ENCODE measurements around the gene SSBP2. TPM values are rescaled to one million over a fixed set of nuclear protein-coding genes. Genes with fewer than 3 reads are reported as not detected.

SSBP2 gene
- total RNA-seq, 1 experiment from 2014 or later, result 13.8 TPM

GRCh38 chr5:81544351-81545018 lies 206.4 kb downstream of the SSBP2 start:
- Histone ChIP-seq H3K9me3 (no peaks in the 10 kb centered on the region), H3K4me3 (no peak overlapping the region), H3K36me3 (no peaks in the 10 kb centered on the region), H3K27me3 (no peaks in the 10 kb centered on the region)
- DNase-seq, result no peak

- no peak overlapping the region for H3K4me3 ChIP-seq
Measured at GRCh38 chr5:81542242-81542641, 208.7 kb downstream of the SSBP2 start.

GRCh38 chr5:81537905-81538547 lies 212.9 kb downstream of the SSBP2 start:
- Histone ChIP-seq H3K4me3 (no peak overlapping the region), H3K27me3 (no peaks in the 10 kb centered on the region), H3K9me3 (no peaks in the 10 kb centered on the region), H3K36me3 (no peaks in the 10 kb centered on the region)
- DNase-seq, result no peak

More at GRCh38 chr5:81542242-81542641, 208.7 kb downstream of the SSBP2 start:
- no peak for DNase-seq
- H3K27me3 ChIP-seq, result no peaks in the 10 kb centered on the region
- no peaks in the 10 kb centered on the region for H3K36me3 ChIP-seq
- H3K9me3 ChIP-seq, result no peaks in the 10 kb centered on the region

GRCh38 chr5:81534441-81534840 lies 216.5 kb downstream of the SSBP2 start:
- Histone ChIP-seq H3K36me3 (no peaks in the 10 kb centered on the region), H3K4me3 (no peak overlapping the region), H3K9me3 (no peaks in the 10 kb centered on the region), H3K27me3 (no peaks in the 10 kb centered on the region)
- no peak for DNase-seq

GRCh38 chr5:81533629-81534405 lies 217.1 kb downstream of the SSBP2 start:
- H3K27me3 ChIP-seq, result no peaks in the 10 kb centered on the region
- H3K36me3 ChIP-seq, result no peaks in the 10 kb centered on the region
- H3K4me3 ChIP-seq, result no peak overlapping the region
- no peaks in the 10 kb centered on the region for H3K9me3 ChIP-seq
- no peak for DNase-seq

- no peak for DNase-seq
- H3K4me3 ChIP-seq, result no peak overlapping the region
- no peaks in the 10 kb centered on the region for H3K36me3 ChIP-seq
- no peaks in the 10 kb centered on the region for H3K27me3 ChIP-seq
- no peaks in the 10 kb centered on the region for H3K9me3 ChIP-seq
Measured at GRCh38 chr5:81530919-81531318, 220.0 kb downstream of the SSBP2 start.

GRCh38 chr5:81525690-81526089 lies 225.2 kb downstream of the SSBP2 start:
- Histone ChIP-seq H3K27me3 (no peaks in the 10 kb centered on the region), H3K4me3 (no peak overlapping the region), H3K9me3 (no peaks in the 10 kb centered on the region), H3K36me3 (no peaks in the 10 kb centered on the region)
- no peak for DNase-seq

GRCh38 chr5:81524015-81524414 lies 226.9 kb downstream of the SSBP2 start:
- H3K27me3 ChIP-seq, result no peaks in the 10 kb centered on the region
- H3K9me3 ChIP-seq, result no peaks in the 10 kb centered on the region
- no peak overlapping the region for H3K4me3 ChIP-seq
- no peaks in the 10 kb centered on the region for H3K36me3 ChIP-seq
- DNase-seq, result no peak

GRCh38 chr5:81522571-81522970 lies 228.3 kb downstream of the SSBP2 start:
- Histone ChIP-seq H3K27me3 (no peaks in the 10 kb centered on the region), H3K4me3 (no peak overlapping the region), H3K9me3 (no peaks in the 10 kb centered on the region), H3K36me3 (no peaks in the 10 kb centered on the region)
- no peak for DNase-seq

GRCh38 chr5:81520769-81521168 lies 230.1 kb downstream of the SSBP2 start:
- no peak for DNase-seq
- Histone ChIP-seq H3K36me3 (no peaks in the 10 kb centered on the region), H3K4me3 (no peak overlapping the region), H3K9me3 (no peaks in the 10 kb centered on the region), H3K27me3 (no peaks in the 10 kb centered on the region)

- Histone ChIP-seq H3K27me3 (no peaks in the 10 kb centered on the region), H3K36me3 (no peaks in the 10 kb centered on the region), H3K9me3 (no peaks in the 10 kb centered on the region), H3K4me3 (no peak overlapping the region)
- DNase-seq, result no peak
Measured at GRCh38 chr5:81519217-81519905, 231.5 kb downstream of the SSBP2 start.

- DNase-seq, result no peak
- no peaks in the 10 kb centered on the region for H3K27me3 ChIP-seq
- no peak overlapping the region for H3K4me3 ChIP-seq
- H3K9me3 ChIP-seq, result no peaks in the 10 kb centered on the region
- no peaks in the 10 kb centered on the region for H3K36me3 ChIP-seq
Measured at GRCh38 chr5:81517462-81517861, 233.4 kb downstream of the SSBP2 start.

GRCh38 chr5:81516091-81516490 lies 234.8 kb downstream of the SSBP2 start:
- Histone ChIP-seq H3K27me3 (no peaks in the 10 kb centered on the region), H3K9me3 (no peaks in the 10 kb centered on the region), H3K36me3 (no peaks in the 10 kb centered on the region), H3K4me3 (no peak overlapping the region)
- no peak for DNase-seq

GRCh38 chr5:81513982-81514381 lies 236.9 kb downstream of the SSBP2 start:
- DNase-seq, result no peak
- Histone ChIP-seq H3K4me3 (no peak overlapping the region), H3K36me3 (no peaks in the 10 kb centered on the region), H3K9me3 (no peaks in the 10 kb centered on the region), H3K27me3 (no peaks in the 10 kb centered on the region)

- Histone ChIP-seq H3K27me3 (no peaks in the 10 kb centered on the region), H3K4me3 (no peak overlapping the region), H3K36me3 (no peaks in the 10 kb centered on the region), H3K9me3 (no peaks in the 10 kb centered on the region)
- no peak for DNase-seq
Measured at GRCh38 chr5:81513473-81513872, 237.4 kb downstream of the SSBP2 start.

- no peaks in the 10 kb centered on the region for H3K27me3 ChIP-seq
- H3K9me3 ChIP-seq, result no peaks in the 10 kb centered on the region
- no peak overlapping the region for H3K4me3 ChIP-seq
- H3K36me3 ChIP-seq, result no peaks in the 10 kb centered on the region
- peak; percentile 53 for DNase-seq
Measured at GRCh38 chr5:81506900-81507588, 243.9 kb downstream of the SSBP2 start.
